Cardiac septum (tissue), 1 donor: ENCODE data around the gene ARHGEF4. TPM values are rescaled to one million over a fixed set of nuclear protein-coding genes. Genes with fewer than 3 reads are reported as not detected.

ENCODE experiments used
- DNase-seq: peaks from one replicate; pipeline ENCODE4 v3.0.0-alpha.2; 2020; ENCODE audit warnings: low spot score
- intact Hi-C: fragments of 100-400 bp; cut with DNase I; formaldehyde crosslinking; loops from one replicate; pipeline ENCODE4 v1.14.0; 2022
- total RNA-seq: library from RNA; stranded (reverse); fragmentation: NEBNext Ultra II Directional; extraction: Animal tissue kit (Norgen Biotek cat#: 25700); gene quantifications from one replicate; pipeline ENCODE4 v1.2.1, GENCODE V29; 2021
- donor health status: DM: no; HTN: no; CAD: no.

ARHGEF4 gene
- total RNA-seq, 1 donor from 2014 or later = 3.9 TPM

DNA sequence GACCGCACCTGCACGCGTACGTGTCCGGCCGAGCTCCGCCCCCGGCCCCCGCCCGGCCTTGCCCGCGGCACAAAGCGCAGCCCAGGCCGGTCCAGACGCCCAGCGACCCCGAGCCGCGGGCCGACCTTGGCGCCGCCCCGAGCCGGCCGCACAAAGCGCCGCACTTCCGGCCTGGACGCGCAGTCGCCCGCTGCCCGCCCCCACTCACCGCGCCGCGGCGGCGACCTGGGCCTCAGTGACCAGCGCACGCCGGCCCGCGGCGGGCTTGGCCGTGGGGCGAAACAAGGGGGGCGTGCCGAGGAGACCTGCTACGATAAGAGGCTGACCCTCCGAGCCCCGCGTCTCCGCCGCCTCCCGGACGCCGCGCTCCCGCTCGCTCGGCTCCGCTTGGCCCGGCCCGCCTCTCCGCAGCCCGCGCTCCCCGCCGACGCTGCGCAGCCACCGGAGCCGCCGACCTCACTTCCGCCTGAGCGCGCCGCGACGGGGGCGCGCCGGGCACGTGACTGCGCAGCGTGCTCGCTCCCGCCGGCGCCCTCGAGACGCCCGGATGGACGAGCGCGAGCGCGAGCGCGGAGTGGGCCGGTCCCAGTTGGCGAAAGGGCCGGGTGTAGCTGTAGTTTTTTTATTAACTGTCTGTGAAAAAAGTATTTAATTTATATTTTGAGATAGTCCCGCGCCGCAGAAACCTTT, 256.4 kb downstream of the ARHGEF4 start, which contains the start of gene FAM168B:
FAM168B (minus strand) TSS at position 455 of the 690 bp plus-strand sequence. CDS start 10,814 bp downstream, outside the sequence.
- intact Hi-C loops = loop anchor here (1.0 kb wide), 1 partner anchor 12 kb away; the partner anchor contains the start of gene PLEKHB2
- DNase-seq = peak; percentile 95

DNA sequence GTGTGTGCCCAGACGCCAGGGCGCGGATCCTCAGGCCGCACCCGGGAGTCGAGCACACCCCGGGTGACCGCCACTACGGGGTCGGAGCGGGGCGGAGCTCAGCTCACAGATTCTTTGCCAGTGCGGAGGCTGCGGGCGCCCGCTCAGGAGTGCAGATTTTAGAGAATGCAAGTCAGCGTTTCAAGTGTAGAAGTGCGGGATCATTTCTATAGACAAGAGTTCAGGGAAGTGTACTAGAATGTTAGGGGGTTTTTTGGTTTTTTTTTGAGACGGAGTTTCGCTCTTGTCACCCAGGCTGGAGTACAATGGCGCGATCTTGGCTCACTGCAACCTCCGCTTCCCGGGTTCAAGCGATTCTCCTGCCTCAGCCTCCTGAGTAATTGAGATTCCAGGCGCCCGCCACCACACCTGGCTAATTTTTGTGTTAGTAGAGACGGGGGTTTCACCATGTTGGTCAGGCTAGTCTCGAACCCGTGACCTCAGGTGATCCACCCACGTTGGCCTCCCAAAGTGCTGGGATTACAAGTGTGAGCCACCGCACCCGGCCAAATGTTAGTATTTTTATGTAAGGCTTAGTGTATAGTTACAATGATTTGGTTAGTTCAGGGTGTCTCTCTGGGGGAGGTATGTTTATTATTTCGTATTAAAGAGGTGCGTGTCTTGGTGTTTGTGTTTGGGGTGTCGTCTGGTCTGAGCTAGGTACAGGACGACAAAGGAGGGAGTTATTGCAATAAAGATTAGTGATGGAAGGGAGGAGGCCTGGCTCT, 257.2 kb downstream of the ARHGEF4 start:
- DNase-seq = no peak
- intact Hi-C loops = loop anchor here (1.0 kb wide), 1 partner anchor 11 kb away; the partner anchor contains the start of gene PLEKHB2

DNA sequence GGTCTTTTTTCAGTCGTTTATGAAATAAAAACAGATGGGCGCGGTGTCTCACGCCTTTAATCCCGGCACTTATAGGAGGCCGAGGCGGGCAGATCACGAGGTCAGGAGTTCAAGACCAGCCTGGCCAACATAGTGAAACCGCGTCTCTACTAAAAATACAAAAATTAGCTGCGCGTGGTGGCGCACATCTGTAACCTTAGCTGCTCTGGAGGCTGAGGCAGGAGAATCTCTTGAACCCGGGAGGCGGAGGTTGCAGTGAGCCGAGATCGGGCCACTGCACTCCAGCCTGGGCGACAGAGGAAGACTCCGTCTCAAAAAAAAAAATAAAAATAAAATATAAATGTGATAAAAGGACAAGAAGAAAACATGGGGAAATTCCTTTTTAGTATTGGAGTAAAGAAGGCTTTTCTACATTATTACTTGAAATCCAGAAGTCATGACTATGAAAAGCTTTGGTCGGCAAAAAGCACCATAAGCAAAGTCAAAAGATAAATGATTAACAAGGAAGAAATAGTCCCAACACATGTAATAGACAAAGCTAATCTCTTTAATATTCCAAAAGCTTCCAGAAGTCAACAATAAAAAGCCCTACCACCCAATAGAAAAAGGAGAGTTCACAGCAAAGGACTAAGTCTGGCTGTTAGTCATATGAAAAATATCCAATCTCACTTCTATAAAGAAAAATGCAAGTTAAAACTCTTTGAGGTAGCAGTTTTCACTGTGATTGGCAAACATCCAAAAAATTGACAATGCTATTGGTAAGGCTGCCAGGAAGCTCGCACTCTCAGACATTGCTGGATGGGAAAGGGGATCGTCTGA, 258.0 kb downstream of the ARHGEF4 start:
- DNase-seq = no peak
- intact Hi-C loops = no loop called here

Other genes with a start within 250 kb of the ARHGEF4 start
- not detected for gene CFC1, start 237.3 kb upstream of the ARHGEF4 start, total RNA-seq
- not detected for gene POTEJ, start 225.5 kb upstream of the ARHGEF4 start, total RNA-seq
- not detected for gene GPR148, start 107.8 kb upstream of the ARHGEF4 start, total RNA-seq
- gene AMER3, start 81.4 kb upstream of the ARHGEF4 start, total RNA-seq = not detected